Esophagus squamous epithelium (tissue), 5 donors: Measurements from ENCODE around the gene OPCML. TPM values are rescaled to one million over a fixed set of nuclear protein-coding genes. Genes with fewer than 3 reads are reported as not detected.

ENCODE experiments used
- DNase-seq: peaks from one replicate; lab custom pipeline; 2025; lab: John Stamatoyannopoulos, UW
- H3K27ac ChIP-seq, 4 donors: fragments of 200-600 bp; sonication (generic); one replicate each; pipeline ENCODE4 v1.5.1; 2016 to 2019; ENCODE audit warnings: mild to moderate bottlenecking in 1 of 4
- H3K27me3 ChIP-seq, 4 donors: fragments of 200-600 bp; sonication (generic); 1 replicate in 3 of 4; 2 replicates in 1 of 4; pipeline versions ENCODE4 v1.5.1 to v1.6.0; 2017 to 2021; ENCODE audit warnings: antibody characterized with exemption in 1 of 4
- H3K36me3 ChIP-seq, 3 donors: fragments of 200-600 bp; sonication (generic); one replicate each; pipeline ENCODE4 v1.5.1; 2016 to 2019
- H3K4me1 ChIP-seq, 3 donors: fragments of 200-600 bp; sonication (generic); one replicate each; pipeline ENCODE4 v1.5.1; 2017 to 2019
- H3K4me3 ChIP-seq, 4 donors: fragments of 200-600 bp; sonication (generic); 1 replicate in 3 of 4; 2 replicates in 1 of 4; pipeline ENCODE4 v1.5.1; 2016 to 2019; ENCODE audit warnings: mild to moderate bottlenecking in 2 of 4, moderate library complexity in 1 of 4
- H3K9me3 ChIP-seq, 3 donors: fragments of 200-600 bp; sonication (generic); one replicate each; pipeline ENCODE4 v1.5.1; 2016 to 2019
- CTCF ChIP-seq, 6 experiments: fragments of 450-650 bp in 4 of 6; fragments of 200-600 bp in 2 of 6; sonication (generic) in 2 of 6; IDR thresholded peaks; one replicate each; pipeline ENCODE4 v1.5.1; 2016 to 2019; ENCODE audit warnings: antibody characterized with exemption in 6 of 6, mild to moderate bottlenecking in 4 of 6, moderate library complexity in 4 of 6
- POLR2A ChIP-seq, 4 donors: fragments of 450-650 bp; IDR thresholded peaks; one replicate each; pipeline ENCODE4 v1.6.1; 2017; ENCODE audit warnings: antibody characterized with exemption in 4 of 4, mild to moderate bottlenecking in 4 of 4, moderate library complexity in 3 of 4
- WGBS, 2 donors: methylation state at CpG; one replicate each; pipeline ENCODE4 v1.1.5; 2018; 5-methylcytosine and 5-hydroxymethylcytosine counted together
- intact Hi-C: fragments of 100-400 bp; cut with DNase I; formaldehyde crosslinking; loops from one replicate; pipeline ENCODE4 v1.15.0; 2022
- total RNA-seq, 4 donors: library from RNA; depleted of rRNA; stranded (reverse); fragments of >200 nt; gene quantifications; one replicate each; pipeline ENCODE4 v1.1.0, GENCODE V29; 2016
- donor health status: DM: yes; HTN: yes; CAD: no.

OPCML gene
- total RNA-seq, 4 donors from 2014 or later = under 0.01 TPM; not detected in 3

GRCh38 chr11:132639403-132639802 is 892.9 kb downstream of the OPCML start:
- no peaks in the 10 kb centered on the region for H3K4me1 ChIP-seq
- no peaks in the 10 kb centered on the region for H3K36me3 ChIP-seq
- no peaks in the 10 kb centered on the region for H3K27me3 ChIP-seq
- DNase-seq = no peak
- no peak overlapping the region for H3K4me3 ChIP-seq
- intact Hi-C loops = no loop called here
- WGBS, 2 donors = 55 to 60% methylated on average over 3 of the region's 3 CpGs
- H3K27ac ChIP-seq = no peak overlapping the region
- TF ChIP-seq CTCF (IDR thresholded peaks at IDR 0.05) (no peak), POLR2A (IDR thresholded peaks at IDR 0.05) (no peak)
- no peaks in the 10 kb centered on the region for H3K9me3 ChIP-seq

DNA sequence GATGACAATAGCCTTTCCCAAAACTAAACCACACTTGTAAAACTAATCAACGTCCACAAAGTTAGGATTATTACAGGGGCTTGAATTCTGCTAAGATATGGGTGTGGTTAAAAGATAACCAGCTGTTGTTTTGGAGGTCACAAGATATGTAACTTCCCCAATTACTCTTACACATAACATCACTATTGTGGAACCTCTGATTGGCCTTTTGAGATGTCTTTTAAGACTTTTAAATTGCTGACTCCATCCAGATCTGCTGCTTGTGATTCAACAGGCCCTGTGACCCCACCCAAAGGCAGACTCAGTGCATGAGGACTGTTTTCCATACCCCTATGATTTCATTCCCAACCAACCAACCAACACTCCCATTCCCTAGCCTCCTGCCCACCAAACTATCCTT is 893.9 kb downstream of the OPCML start:
- intact Hi-C loops = no loop called here
- H3K9me3 ChIP-seq = no peaks in the 10 kb centered on the region
- no peak overlapping the region for H3K27ac ChIP-seq
- 50 to 55% methylated on average over 1 of the region's 1 CpG for WGBS, 2 donors
- no peaks in the 10 kb centered on the region for H3K27me3 ChIP-seq
- H3K4me1 ChIP-seq = no peaks in the 10 kb centered on the region
- TF ChIP-seq CTCF (IDR thresholded peaks at IDR 0.05) (no peak), POLR2A (IDR thresholded peaks at IDR 0.05) (no peak)
- H3K36me3 ChIP-seq = no peaks in the 10 kb centered on the region
- DNase-seq = no peak
- no peak overlapping the region for H3K4me3 ChIP-seq

GRCh38 chr11:132636523-132636922 is 895.8 kb downstream of the OPCML start:
- TF ChIP-seq CTCF (IDR thresholded peaks at IDR 0.05) (no peak), POLR2A (IDR thresholded peaks at IDR 0.05) (no peak)
- no peak overlapping the region for H3K27ac ChIP-seq
- no peaks in the 10 kb centered on the region for H3K36me3 ChIP-seq
- intact Hi-C loops = no loop called here
- no peak overlapping the region for H3K4me3 ChIP-seq
- H3K9me3 ChIP-seq = no peaks in the 10 kb centered on the region
- no peaks in the 10 kb centered on the region for H3K27me3 ChIP-seq
- 75 to 82% methylated on average over 4 of the region's 4 CpGs for WGBS, 2 donors
- no peaks in the 10 kb centered on the region for H3K4me1 ChIP-seq
- DNase-seq = no peak

DNA sequence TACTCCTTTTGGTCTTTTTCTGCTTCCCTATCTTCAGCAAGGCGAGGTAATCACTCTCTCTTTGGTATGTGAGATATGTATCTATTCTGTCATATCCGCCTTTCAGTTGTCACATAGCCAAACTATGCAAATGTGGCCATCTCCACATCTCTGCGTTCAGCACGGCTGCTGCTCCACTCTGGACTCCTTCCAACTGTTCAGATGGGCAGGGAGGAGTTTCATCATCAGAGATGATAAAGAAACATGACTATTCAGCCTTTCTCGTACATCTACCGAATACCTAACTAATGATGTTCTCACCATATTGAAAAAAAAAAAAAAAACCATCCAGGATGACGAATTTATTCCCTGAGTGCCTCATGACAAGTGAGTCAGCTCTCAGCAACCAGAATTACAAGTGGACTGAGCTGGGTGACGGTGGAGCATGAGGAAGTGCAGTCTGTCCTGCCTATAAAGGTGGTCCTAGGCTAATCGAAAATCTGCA is 899.6 kb downstream of the OPCML start:
- no peak for DNase-seq
- Histone ChIP-seq H3K27me3 (no peaks in the 10 kb centered on the region), H3K4me3 (no peak overlapping the region), H3K36me3 (no peaks in the 10 kb centered on the region), H3K27ac (no peak overlapping the region), H3K4me1 (no peaks in the 10 kb centered on the region), H3K9me3 (peaks cover 0 to 15% (median 0%) of the 10 kb centered on the region in 3 donors)
- intact Hi-C loops = no loop called here
- no peak for TF ChIP-seq CTCF (IDR thresholded peaks at IDR 0.05)
- no peak for TF ChIP-seq POLR2A (IDR thresholded peaks at IDR 0.05)
- WGBS, 2 donors = 47 to 51% methylated on average over 9 of the region's 9 CpGs

- Histone ChIP-seq H3K4me1 (no peaks in the 10 kb centered on the region), H3K27me3 (no peaks in the 10 kb centered on the region), H3K36me3 (no peaks in the 10 kb centered on the region), H3K4me3 (no peak overlapping the region), H3K9me3 (peaks cover 0 to 15% (median 0%) of the 10 kb centered on the region in 3 donors), H3K27ac (no peak overlapping the region)
- DNase-seq = no peak
- no peak for TF ChIP-seq CTCF (IDR thresholded peaks at IDR 0.05)
- no peak for TF ChIP-seq POLR2A (IDR thresholded peaks at IDR 0.05)
- intact Hi-C loops = no loop called here
- 77 to 82% methylated on average over 4 of the region's 4 CpGs for WGBS, 2 donors
Measured at GRCh38 chr11:132631989-132632388, 900.3 kb downstream of the OPCML start.
